Left forelimb (tissue), 1 donor: ENCODE results near the gene EXOC3.
"Not testable (repeated sequence)": the region's sequence is repeated elsewhere in the genome, so short reads cannot be mapped to it uniquely, and the experiment has no call there.

ENCODE experiments used
- DNase-seq: peaks from one replicate; pipeline ENCODE4 v3.0.0-alpha.2; 2018; ENCODE audit warnings: low spot score

The EXOC3 gene

DNA sequence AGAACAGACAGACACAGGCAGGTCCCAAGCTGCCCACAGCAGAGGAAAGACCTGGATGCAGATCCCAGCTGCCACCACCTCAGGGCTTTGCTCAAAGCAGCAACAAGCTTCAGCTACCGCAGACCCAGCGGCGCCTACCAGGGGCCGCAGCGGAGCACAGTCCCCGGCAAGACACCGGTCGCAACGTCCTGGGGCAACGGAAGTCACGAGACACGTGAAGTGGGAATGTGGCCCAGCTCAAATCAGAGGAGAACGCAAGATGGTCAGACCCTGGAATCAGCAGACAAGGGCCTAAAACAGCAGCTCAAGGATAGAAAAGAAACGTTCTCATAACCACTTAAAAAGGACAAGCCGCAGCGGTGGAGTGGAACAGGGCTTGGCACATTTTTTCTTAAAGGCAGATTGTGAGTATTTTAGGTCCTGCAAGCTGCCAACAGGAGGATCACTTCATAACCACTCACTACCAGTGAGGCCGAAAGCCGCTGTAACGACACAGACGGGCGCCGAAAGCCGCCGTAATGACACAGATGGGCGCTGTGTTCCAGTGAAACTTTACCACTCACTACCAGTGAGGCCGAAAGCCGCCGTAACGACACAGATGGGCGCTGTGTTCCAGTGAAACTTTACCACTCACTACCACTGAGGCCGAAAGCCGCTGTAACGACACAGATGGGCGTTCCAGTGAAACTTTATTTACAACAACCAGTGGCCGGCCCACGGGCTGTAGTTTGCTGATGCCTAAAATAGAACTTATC lies 59.5 kb downstream of the EXOC3 start:
- DNase-seq = no peak

DNA sequence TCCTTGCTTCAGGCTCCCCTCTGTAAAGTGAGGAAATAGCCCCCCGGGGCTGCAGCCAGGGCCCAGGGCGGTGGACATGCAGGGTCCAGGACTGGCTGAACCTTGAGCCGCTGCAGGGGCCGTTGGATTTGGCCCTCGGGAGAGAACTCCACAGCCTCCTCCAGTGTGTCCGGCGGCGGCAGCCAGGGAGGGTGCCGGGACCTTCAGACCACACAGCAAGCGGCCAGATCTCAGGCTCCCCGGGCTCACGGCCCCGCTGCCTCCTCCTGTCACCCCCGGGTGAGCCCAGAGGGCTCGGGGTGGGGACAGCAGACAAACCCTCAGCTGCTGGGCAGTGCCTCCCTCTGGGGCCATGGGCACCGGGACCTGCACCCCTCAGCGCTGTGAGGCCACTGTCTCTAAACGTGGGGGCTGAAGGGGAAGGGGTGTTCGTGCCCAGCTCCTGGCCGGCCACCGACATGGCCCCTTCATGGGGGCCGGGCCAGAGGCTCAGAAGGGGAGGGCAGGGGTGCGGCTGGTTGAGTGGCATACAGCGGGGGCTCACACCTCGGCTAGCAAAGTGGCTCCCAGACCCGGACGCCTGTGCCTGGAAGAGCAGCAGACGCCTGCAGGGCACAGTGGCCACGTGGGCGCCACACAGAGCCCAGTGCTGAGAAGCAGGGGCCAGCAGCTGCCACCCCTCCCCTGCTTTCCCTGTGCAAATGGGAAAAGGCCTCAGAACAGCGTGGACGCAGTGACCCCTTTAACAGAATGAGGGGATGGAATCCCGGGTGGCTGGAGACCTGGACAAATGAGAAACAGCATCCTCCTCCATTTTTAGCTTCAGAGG lies 61.6 kb downstream of the EXOC3 start:
- DNase-seq = no peak

DNA sequence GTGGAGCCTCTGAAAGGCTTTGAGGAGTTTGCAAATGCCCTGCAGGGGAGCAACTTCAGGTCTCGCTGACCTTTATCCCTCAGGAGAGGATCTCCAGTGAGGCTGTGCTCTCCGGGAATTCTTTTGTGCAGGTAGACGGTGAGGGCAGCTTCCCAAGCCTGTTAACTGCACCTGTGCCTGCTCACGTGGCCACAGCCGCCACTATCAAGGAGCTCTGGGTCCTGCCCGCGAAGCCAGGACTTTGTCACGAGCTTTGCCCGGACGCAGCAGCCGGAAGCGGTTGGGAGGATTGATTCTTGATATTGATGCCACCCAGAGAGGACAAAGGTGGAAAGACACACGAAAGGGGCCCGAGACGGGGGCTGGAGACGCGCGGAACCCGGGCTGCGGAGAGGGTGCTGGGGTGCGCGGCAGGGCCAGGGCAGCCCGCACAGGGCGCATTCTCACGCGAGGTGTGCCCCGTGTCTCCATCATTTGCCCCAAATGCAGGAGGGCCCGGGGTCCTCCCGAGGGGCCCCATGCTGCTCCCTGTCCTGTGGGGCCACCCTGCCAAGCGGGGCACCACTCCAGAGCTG lies 63.1 kb downstream of the EXOC3 start:
- DNase-seq = no peak

DNA sequence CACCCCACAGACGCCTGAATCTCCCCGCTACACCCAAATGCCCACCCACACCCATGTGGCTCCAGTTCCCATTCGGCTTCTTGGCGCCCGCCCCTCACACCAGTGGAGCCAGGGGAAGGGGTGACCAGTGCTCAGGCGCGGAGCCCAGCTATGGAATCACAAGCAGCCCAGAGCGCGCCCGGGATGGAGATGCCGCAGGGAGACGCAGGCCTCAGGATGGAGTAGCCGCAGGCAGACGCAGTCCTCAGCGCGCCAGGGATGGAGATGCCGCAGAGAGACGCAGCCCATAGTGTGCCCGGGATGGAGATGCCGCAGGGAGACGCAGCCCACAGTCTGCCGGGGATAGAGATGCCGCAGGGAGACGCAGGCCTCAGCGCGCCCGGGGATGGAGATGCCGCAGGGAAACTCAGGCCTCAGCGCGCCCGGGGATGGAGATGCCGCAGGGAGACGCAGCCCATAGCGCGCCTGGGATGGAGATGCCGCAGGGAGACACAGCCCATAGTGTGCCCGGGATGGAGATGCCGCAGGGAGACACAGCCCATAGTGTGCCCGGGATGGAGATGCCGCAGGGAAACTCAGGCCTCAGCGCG lies 65.1 kb downstream of the EXOC3 start:
- DNase-seq = not testable (repeated sequence)

DNA sequence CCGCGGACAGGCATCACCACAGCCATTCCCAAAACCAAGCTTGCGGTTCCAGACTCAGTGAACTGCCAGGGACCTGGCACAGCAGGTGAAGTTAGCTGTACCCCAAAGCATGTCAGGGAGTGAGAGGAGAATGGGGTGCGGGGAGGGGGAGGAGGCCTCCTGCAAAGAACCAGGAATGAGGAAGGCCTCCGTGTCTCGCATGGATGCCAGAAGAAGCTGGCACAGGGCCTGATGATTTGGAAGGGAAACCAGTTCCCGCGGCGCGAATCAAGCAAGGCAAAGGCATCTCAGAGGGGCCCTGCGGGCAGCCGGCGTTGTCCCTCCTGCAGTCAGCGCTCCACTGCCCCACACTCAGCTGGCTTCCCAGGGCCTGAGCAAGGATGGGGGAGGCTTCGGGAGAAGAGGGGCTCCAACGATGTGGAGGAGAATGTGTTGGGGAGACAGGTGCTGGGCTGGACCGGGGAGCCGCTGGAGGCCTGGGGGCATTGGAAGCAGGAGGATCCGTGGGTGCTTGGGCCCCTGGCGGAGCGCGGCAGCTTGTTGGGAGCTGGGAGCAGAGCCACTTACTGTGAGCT lies 66.7 kb downstream of the EXOC3 start:
- no peak for DNase-seq

GRCh38 chr5:510521-510920 lies 67.5 kb downstream of the EXOC3 start:
- DNase-seq = no peak

- no peak for DNase-seq
These were observed 68.5 kb downstream of the EXOC3 start for GRCh38 chr5:511476-511875.

DNA sequence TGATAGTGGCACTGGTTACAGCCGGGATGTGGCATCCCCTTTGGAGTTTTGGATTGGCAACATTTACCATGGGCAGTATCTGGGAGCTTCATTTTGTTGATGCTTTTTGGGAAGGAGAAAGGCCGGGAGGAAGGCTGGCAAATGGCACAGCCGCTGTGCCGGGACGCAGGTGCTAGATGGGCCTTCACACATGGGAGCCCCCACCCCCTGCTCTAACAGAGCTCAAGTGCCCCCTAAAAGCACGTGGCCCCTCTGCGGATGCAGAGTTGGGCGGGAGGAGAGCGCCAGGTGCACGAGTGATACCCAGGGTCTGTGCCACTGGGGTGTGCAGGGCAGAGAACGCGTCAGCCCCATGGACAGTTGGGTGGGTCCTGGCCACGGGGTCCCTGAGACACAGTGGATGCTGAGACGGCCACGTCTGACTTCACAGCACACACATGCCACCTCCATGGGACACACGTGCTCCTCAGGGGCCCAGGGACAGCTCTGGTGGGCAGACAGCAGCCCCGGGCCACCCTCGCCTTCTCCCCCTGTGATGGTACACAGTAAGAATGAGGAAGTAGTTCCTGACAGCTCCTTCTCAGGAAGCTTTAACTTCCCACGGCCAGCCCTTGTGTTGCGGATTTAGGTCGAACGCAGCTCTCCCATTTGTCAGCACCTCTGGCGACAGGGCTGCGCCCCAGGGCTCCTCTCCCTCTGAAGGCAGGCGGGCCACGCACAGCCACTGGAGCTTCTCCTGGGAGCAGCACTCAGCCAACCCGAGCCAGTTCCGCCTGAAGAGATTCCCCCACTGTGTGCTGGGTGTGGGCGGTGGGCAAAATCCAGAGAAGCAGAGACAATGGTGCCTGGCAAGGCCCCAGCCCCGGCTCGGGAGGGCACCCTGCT lies 70.5 kb downstream of the EXOC3 start:
- DNase-seq = no peak

DNA sequence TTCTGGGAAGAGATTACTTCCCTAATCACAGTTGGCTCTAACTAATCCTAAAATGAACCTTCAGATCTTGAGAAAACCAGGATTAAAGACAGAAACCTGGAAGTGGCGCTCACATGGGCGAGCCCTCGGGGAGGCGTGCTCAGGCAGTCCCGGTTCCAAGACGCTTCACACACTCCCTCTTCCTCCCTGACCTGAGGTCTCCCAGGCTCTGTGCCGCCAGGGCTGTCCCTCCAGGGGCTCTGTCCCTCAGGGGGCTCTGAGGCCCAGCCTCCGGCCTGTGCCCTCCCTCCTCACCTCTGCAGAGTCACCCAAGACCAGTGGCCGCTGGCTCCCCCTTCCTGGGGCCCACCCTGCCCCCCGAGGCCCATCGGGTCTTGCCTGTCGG lies 71.1 kb downstream of the EXOC3 start:
- DNase-seq = no peak

- DNase-seq = no peak
These were observed 71.7 kb downstream of the EXOC3 start for GRCh38 chr5:514673-515072.

GRCh38 chr5:515273-515836 lies 72.4 kb downstream of the EXOC3 start:
- DNase-seq = no peak

- no peak for DNase-seq
These were observed 73.5 kb downstream of the EXOC3 start for GRCh38 chr5:516338-516925.
